T-cell (primary cell): ENCODE results near the gene DNM3. TPM values are rescaled to one million over a fixed set of nuclear protein-coding genes. Genes with fewer than 3 reads are reported as not detected.

Experiments
- ATAC-seq, 4 experiments: fragments of 200-7000 bp in 3 of 4; fragments of 150-1000 bp in 1 of 4; cut with Tn5 transposase; replicated peaks in 1 of 4; 1 replicate in 3 of 4; 2 replicates in 1 of 4; pipeline ENCODE4 v1.10.0; 2021; ENCODE audit warnings: moderate library complexity in 3 of 4, mild to moderate bottlenecking in 2 of 4, moderate number of reproducible peaks in 1 of 4
- CTCF ChIA-PET, 2 donors: fragments of 300-600 bp; sonication (Branson Sonifier 250); formaldehyde crosslinking; loops; one replicate each; lab custom pipeline; 2022; ENCODE audit warnings: antibody characterized with exemption in 2 of 2; lab: Charles Lee
- POLR2A ChIA-PET, 2 donors: fragments of 300-600 bp; sonication (Branson Sonifier 250); formaldehyde crosslinking; loops; one replicate each; lab custom pipeline; 2022; ENCODE audit warnings: antibody characterized with exemption in 2 of 2; lab: Charles Lee
- DNase-seq, 35 experiments: peaks; one replicate each; pipeline versions ENCODE4 v3.0.0 to v3.0.0-alpha.2; 2013 to 2023
- H3K27ac ChIP-seq: one replicate; pipeline ENCODE4 v1.5.1; 2013; ENCODE audit warnings: low read length
- H3K27me3 ChIP-seq, 2 experiments: replicated peaks in 1 of 2; 1 replicate in 1 of 2; 2 replicates in 1 of 2; pipeline versions ENCODE4 v1.6.1 to v1.7.0; 2013; ENCODE audit warnings: low read length in 1 of 2, mixed read lengths in 1 of 2; ENCODE audit not compliant: control insufficient read depth in 2 of 2, insufficient read depth in 2 of 2; ENCODE audit errors: extremely low read depth in 1 of 2
- H3K36me3 ChIP-seq, 2 donors: 1 replicate in 1 of 2; 2 replicates in 1 of 2; pipeline versions ENCODE4 v1.6.1 to v1.7.0; 2013; ENCODE audit warnings: low read length in 1 of 2; ENCODE audit not compliant: control insufficient read depth in 2 of 2, insufficient read depth in 1 of 2; ENCODE audit errors: extremely low read depth in 1 of 2
- H3K4me1 ChIP-seq, 2 experiments: 1 replicate in 1 of 2; 2 replicates in 1 of 2; pipeline versions ENCODE4 v1.6.1 to v1.7.0; 2013; ENCODE audit warnings: low read length in 2 of 2, mixed read lengths in 1 of 2; ENCODE audit not compliant: insufficient read depth in 2 of 2, control insufficient read depth in 1 of 2; ENCODE audit errors: extremely low read depth in 1 of 2
- H3K4me3 ChIP-seq, 2 donors: 1 replicate in 1 of 2; 2 replicates in 1 of 2; pipeline versions ENCODE4 v1.5.1 to v1.7.0; 2013; ENCODE audit warnings: mild to moderate bottlenecking in 2 of 2, low read length in 1 of 2, moderate library complexity in 1 of 2; ENCODE audit not compliant: control insufficient read depth in 1 of 2; ENCODE audit errors: extremely low read depth in 1 of 2
- H3K9me3 ChIP-seq: 2 replicates; pipeline ENCODE4 v1.7.0; 2013
- H3K27ac Mint-ChIP-seq, 2 donors: one replicate each; pipeline ENCODE4 v1.8.0; 2020 to 2021; ENCODE audit warnings: mild to moderate bottlenecking in 2 of 2, mixed read lengths in 2 of 2
- H3K27me3 Mint-ChIP-seq, 2 donors: one replicate each; pipeline ENCODE4 v1.8.0; 2021 to 2022; ENCODE audit warnings: mixed read lengths in 2 of 2
- H3K36me3 Mint-ChIP-seq: one replicate; pipeline ENCODE4 v1.8.0; 2021; ENCODE audit warnings: mixed read lengths
- H3K4me1 Mint-ChIP-seq, 3 donors: one replicate each; pipeline ENCODE4 v1.8.0; 2020 to 2022; ENCODE audit warnings: mixed read lengths in 3 of 3, mild to moderate bottlenecking in 1 of 3
- H3K4me3 Mint-ChIP-seq, 3 donors: one replicate each; pipeline ENCODE4 v1.8.0; 2020 to 2022; ENCODE audit warnings: mild to moderate bottlenecking in 3 of 3, mixed read lengths in 3 of 3, moderate library complexity in 3 of 3
- H3K9me3 Mint-ChIP-seq, 3 donors: one replicate each; pipeline ENCODE4 v1.8.0; 2020 to 2022; ENCODE audit warnings: mixed read lengths in 3 of 3
- WGBS: methylation state at CpG from one replicate; pipeline ENCODE4 v1.1.5; 2013; ENCODE audit warnings: missing lambda C conversion rate; ENCODE audit not compliant: insufficient coverage; 5-methylcytosine and 5-hydroxymethylcytosine counted together
- total RNA-seq, 35 experiments: library from RNA in 6 of 35; stranded (reverse) in 6 of 35; fragments of 120-200 nt in 1 of 35; gene quantifications; one replicate each; pipeline versions ENCODE4 v1.2.1 to v1.2.4 and lab custom pipeline; 2013 to 2026

The DNM3 gene
- total RNA-seq, 5 donors from 2014 or later (not counting 1 experiment from before 2014, with no cell fraction given) = 2.0 to 2.8 (median 2.4) TPM

DNA sequence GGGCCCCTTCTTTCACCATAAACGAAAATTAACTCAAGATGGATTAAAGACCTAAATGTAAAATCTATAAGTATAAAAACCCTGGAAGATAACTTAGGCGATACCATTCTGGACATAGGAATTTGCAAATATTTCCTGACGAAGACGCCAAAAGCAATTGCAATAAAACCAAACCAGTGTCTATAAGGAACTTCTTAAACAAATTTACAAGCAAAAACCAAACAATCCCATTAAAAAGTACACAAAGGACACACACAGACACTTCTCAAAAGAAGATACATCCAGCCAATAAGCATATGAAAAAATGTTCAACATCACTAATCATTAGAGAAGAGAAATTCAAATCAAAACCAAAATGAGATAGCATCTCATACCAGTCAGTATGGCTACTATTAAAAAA is 500.4 kb downstream of the DNM3 start:
- Mint-ChIP-seq H3K4me3 (no peak overlapping the region), H3K9me3 (peaks cover 0 to 8% (median 6%) of the 10 kb centered on the region in 3 donors), H3K27ac (no peak overlapping the region), H3K4me1 (peaks cover 20 to 27% (median 23%) of the 10 kb centered on the region in 3 donors), H3K36me3 (no peaks in the 10 kb centered on the region), H3K27me3 (no peaks in the 10 kb centered on the region)
- ATAC-seq (no peak), DNase-seq (no peak)
- H3K9me3 ChIP-seq = no peaks in the 10 kb centered on the region
- no peak overlapping the region for H3K27ac ChIP-seq
- H3K4me1 ChIP-seq = peaks cover 0 to 4% of the 10 kb centered on the region in 2 experiments
- H3K36me3 ChIP-seq = no peaks in the 10 kb centered on the region
- CTCF ChIA-PET = interaction anchor here in 1 of 2 donors (0.6 kb wide), 1 partner anchor 662 kb away, joined by 17 read pairs; no protein-coding TSS in a partner anchor
- H3K4me3 ChIP-seq = no peak overlapping the region
- 100% methylated on average over 3 of the region's 4 CpGs for WGBS
- POLR2A ChIA-PET = interaction anchor here in 1 of 2 donors (0.6 kb wide), 1 partner anchor 13 kb away, joined by 4 read pairs; no protein-coding TSS in a partner anchor
- no peaks in the 10 kb centered on the region for H3K27me3 ChIP-seq

DNA sequence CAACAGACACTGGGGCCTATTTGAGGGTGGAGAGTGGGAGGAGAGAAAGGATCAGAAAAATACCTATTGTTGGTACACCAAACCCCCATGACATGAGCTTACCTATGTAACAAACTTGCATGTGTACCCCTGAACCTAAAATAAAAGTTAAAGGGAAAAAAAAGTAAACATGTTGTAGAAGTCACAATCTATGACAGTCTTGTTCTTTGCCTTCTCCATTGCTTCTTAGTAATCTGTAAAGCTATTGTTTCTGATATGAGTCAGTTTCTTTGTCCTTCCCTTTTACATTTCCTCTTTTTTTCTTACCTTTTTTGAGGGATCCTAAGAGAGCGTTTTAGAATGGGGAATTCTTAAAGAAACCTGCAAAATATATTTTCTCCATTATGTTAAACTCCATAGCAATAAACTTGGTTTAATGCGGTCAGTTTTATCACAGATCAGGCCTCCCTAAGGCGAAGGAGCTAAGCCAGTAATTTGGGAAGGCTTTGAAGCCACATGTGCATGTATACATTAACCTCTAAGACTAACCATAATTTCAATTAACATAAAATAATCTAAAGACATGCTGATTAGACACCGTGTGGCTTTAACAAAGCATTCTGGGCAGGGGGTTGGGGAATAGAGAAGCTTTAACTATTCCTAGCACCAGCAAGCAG is 501.4 kb downstream of the DNM3 start:
- DNase-seq (no peak), ATAC-seq (no peak)
- H3K9me3 Mint-ChIP-seq = peaks cover 9 to 16% (median 14%) of the 10 kb centered on the region in 3 donors
- Histone ChIP-seq H3K9me3 (peaks cover 3% of the 10 kb centered on the region), H3K27ac (no peak overlapping the region), H3K4me1 (peaks cover 0 to 4% of the 10 kb centered on the region in 2 experiments), H3K36me3 (no peaks in the 10 kb centered on the region), H3K27me3 (no peaks in the 10 kb centered on the region), H3K4me3 (no peak overlapping the region)
- ChIA-PET CTCF (interaction anchor here in 1 of 2 donors (1.1 kb wide), 1 partner anchor 20 kb away, joined by 4 read pairs; no protein-coding TSS in a partner anchor), POLR2A (interaction anchor here in 1 of 2 donors (0.7 kb wide), 1 partner anchor 86 kb away, joined by 4 read pairs; no protein-coding TSS in a partner anchor)
- no peak overlapping the region for H3K4me3 Mint-ChIP-seq
- peaks cover 4% of the 10 kb centered on the region for H3K36me3 Mint-ChIP-seq
- WGBS = no CpG with 5 or more reads among the region's 4 CpGs
- peak overlapping the region in 1 of 2 donors; percentile 53 for H3K27ac Mint-ChIP-seq
- H3K4me1 Mint-ChIP-seq = peaks cover 20 to 27% (median 23%) of the 10 kb centered on the region in 3 donors
- no peaks in the 10 kb centered on the region for H3K27me3 Mint-ChIP-seq

DNA sequence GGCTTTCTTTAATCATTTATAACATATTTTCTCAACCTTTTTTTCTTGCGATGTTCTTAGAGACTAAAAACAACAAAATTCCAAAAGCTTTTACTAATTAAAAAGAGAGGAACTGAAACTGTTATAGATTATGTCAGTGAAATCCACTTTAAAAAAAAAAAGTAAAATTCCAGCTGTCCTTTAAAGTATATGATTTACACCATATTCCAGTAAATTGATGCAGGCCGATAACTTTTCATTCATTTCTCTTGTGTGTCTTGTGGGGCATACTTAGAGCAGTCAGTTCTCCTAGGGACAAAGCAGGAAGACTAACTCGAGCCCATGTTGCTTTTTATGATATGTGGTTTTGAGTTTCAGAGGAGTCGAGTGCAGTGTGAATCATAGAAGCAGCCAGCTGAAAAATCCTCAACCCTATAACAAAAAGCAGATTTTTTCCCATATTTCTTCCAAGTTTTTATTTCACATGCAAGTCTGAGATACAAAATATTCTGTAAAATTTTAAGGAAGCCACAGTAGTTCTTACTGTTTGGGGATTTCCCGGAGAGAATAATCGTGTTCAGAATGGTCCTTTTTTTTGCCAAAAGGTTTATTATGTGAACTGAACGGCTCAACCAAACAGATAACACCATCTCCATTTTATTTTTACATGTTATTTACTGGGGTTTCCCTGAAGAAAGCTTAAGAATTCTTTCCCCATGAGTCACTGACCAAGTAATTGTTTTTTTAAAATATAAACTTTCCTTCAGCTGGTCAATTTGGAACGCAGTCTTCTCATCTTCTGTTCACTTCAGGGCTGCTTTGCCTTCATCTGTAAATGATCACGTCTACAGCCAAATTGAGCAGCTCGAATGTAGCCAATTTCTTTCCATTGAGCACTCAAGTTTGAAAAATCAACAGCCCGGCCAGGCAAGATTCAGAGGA is 502.2 kb downstream of the DNM3 start:
- H3K36me3 Mint-ChIP-seq = peaks cover 9% of the 10 kb centered on the region
- ATAC-seq = no peak
- peak overlapping the region in 1 of 2 donors; percentile 65 for H3K27ac Mint-ChIP-seq
- Histone ChIP-seq H3K27me3 (no peaks in the 10 kb centered on the region), H3K27ac (peak overlapping the region; percentile 15), H3K4me1 (peaks cover 0 to under 1% of the 10 kb centered on the region in 2 experiments), H3K4me3 (no peak overlapping the region), H3K36me3 (no peaks in the 10 kb centered on the region), H3K9me3 (peaks cover 3% of the 10 kb centered on the region)
- H3K9me3 Mint-ChIP-seq = peaks cover 12 to 22% (median 14%) of the 10 kb centered on the region in 3 donors
- 68% methylated on average over 2 of the region's 11 CpGs for WGBS
- no peaks in the 10 kb centered on the region for H3K27me3 Mint-ChIP-seq
- ChIA-PET POLR2A (interaction anchor here in 1 of 2 donors (0.7 kb wide), 1 partner anchor 86 kb away, joined by 4 read pairs; no protein-coding TSS in a partner anchor), CTCF (interaction anchor here in 1 of 2 donors (1.1 kb wide), 1 partner anchor 19 kb away, joined by 4 read pairs; no protein-coding TSS in a partner anchor)
- peak in 1 of 35 experiments; percentile 24 for DNase-seq
- peaks cover 18 to 27% (median 20%) of the 10 kb centered on the region in 3 donors for H3K4me1 Mint-ChIP-seq
- H3K4me3 Mint-ChIP-seq = no peak overlapping the region

DNA sequence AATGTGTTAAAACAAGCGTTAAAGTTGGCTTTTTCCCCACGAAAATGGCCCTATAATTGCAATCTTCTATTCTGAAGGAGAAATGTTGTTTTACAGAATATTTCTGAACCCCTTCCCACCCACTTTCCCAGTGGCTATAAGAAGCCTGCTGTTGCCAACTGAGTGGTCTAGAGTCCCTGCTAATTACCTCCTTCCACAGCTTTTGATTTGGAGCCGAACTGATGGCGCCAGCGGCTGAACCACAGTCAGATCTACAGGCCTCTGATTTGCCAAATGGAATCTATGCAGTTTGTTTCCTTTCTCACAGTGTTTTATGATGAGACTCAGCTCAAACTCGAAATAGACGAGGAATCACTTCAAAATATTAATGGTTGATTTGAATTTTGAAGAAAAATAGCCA is 503.1 kb downstream of the DNM3 start:
- 82% methylated on average over 3 of the region's 7 CpGs for WGBS
- H3K4me1 Mint-ChIP-seq = peaks cover 14 to 25% (median 17%) of the 10 kb centered on the region in 3 donors
- Histone ChIP-seq H3K9me3 (peaks cover 3% of the 10 kb centered on the region), H3K4me3 (no peak overlapping the region), H3K4me1 (no peaks in the 10 kb centered on the region), H3K27me3 (no peaks in the 10 kb centered on the region), H3K36me3 (no peaks in the 10 kb centered on the region), H3K27ac (no peak overlapping the region)
- CTCF ChIA-PET = no interaction called here
- peaks cover 9% of the 10 kb centered on the region for H3K36me3 Mint-ChIP-seq
- no peak overlapping the region for H3K27ac Mint-ChIP-seq
- no peak overlapping the region for H3K4me3 Mint-ChIP-seq
- no peaks in the 10 kb centered on the region for H3K27me3 Mint-ChIP-seq
- peaks cover 12 to 22% (median 14%) of the 10 kb centered on the region in 3 donors for H3K9me3 Mint-ChIP-seq
- DNase-seq = no peak
- POLR2A ChIA-PET = no interaction called here
- ATAC-seq = no peak

- Histone ChIP-seq H3K27me3 (no peaks in the 10 kb centered on the region), H3K36me3 (no peaks in the 10 kb centered on the region), H3K9me3 (peaks cover 3% of the 10 kb centered on the region), H3K27ac (no peak overlapping the region), H3K4me1 (no peaks in the 10 kb centered on the region), H3K4me3 (no peak overlapping the region)
- no peaks in the 10 kb centered on the region for H3K27me3 Mint-ChIP-seq
- DNase-seq (no peak), ATAC-seq (no peak)
- no peak overlapping the region for H3K27ac Mint-ChIP-seq
- CTCF ChIA-PET = no interaction called here
- H3K4me1 Mint-ChIP-seq = peaks cover 11 to 23% (median 15%) of the 10 kb centered on the region in 3 donors
- POLR2A ChIA-PET = no interaction called here
- peaks cover 9% of the 10 kb centered on the region for H3K36me3 Mint-ChIP-seq
- WGBS = no CpG with 5 or more reads among the region's 1 CpG
- no peak overlapping the region for H3K4me3 Mint-ChIP-seq
- H3K9me3 Mint-ChIP-seq = peaks cover 12 to 22% (median 14%) of the 10 kb centered on the region in 3 donors
Observed at GRCh38 chr1:172345077-172345476, 503.8 kb downstream of the DNM3 start.

DNA sequence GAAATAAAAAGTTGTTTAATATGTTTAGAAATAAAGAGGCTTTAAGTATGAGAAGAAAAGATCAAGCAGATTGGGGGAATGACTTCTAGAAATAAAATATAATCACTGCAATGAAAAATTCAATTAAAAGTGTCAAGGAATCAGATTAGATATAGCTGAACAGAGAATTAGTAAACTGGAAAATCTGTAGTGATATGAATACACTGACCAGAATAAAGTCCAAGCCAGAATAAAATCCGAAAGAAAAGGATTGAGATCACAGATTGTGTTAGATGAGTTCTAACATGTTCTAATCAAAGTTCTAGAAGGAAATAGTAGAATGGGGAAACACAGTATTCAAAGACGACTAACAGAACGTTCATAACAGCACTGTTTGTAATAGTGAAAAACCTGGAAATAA is 506.1 kb downstream of the DNM3 start:
- Histone ChIP-seq H3K9me3 (peaks cover 3% of the 10 kb centered on the region), H3K27me3 (no peaks in the 10 kb centered on the region), H3K36me3 (no peaks in the 10 kb centered on the region), H3K4me1 (no peaks in the 10 kb centered on the region), H3K27ac (no peak overlapping the region), H3K4me3 (no peak overlapping the region)
- Mint-ChIP-seq H3K36me3 (peaks cover 9% of the 10 kb centered on the region), H3K9me3 (peaks cover 12 to 22% (median 14%) of the 10 kb centered on the region in 3 donors), H3K4me3 (no peak overlapping the region), H3K27ac (no peak overlapping the region), H3K27me3 (no peaks in the 10 kb centered on the region), H3K4me1 (peaks cover 11 to 28% (median 20%) of the 10 kb centered on the region in 3 donors)
- ChIA-PET CTCF (interaction anchor here in 1 of 2 donors (0.6 to 0.7 kb wide), 2 partner anchors 9 to 49 kb away, joined by 5 read pairs; no protein-coding TSS in a partner anchor), POLR2A (interaction anchor here in 1 of 2 donors (0.7 kb wide), 1 partner anchor 60 kb away, joined by 6 read pairs; no protein-coding TSS in a partner anchor)
- 80% methylated on average over 2 of the region's 3 CpGs for WGBS
- DNase-seq (no peak), ATAC-seq (no peak)
